GF-D8 (cell line): Measurements from ENCODE around the gene EIF5B.
"Not testable (repeated sequence)": the region's sequence is repeated elsewhere in the genome, so short reads cannot be mapped to it uniquely, and the experiment has no call there.

Experiments used
- DNase-seq: peaks from one replicate; lab custom pipeline; 2025; lab: John Stamatoyannopoulos, UW

Gene EIF5B

GRCh38 chr2:99365661-99366060 lies 28.5 kb downstream of the EIF5B start:
- DNase-seq, result no peak

- DNase-seq, result not testable (repeated sequence)
Measured at GRCh38 chr2:99368854-99369253, 31.7 kb downstream of the EIF5B start.

GRCh38 chr2:99373144-99373543 lies 36.0 kb downstream of the EIF5B start:
- no peak for DNase-seq

- DNase-seq, result no peak
Measured at GRCh38 chr2:99374747-99375146, 37.6 kb downstream of the EIF5B start.

GRCh38 chr2:99376254-99376864 lies 39.2 kb downstream of the EIF5B start:
- no peak for DNase-seq

- DNase-seq, result no peak
Measured at GRCh38 chr2:99377879-99378278, 40.7 kb downstream of the EIF5B start.

- DNase-seq, result no peak
Measured at GRCh38 chr2:99380376-99381010, 43.3 kb downstream of the EIF5B start.

- no peak for DNase-seq
Measured at GRCh38 chr2:99382143-99382542, 45.0 kb downstream of the EIF5B start.

GRCh38 chr2:99386011-99386410 lies 48.8 kb downstream of the EIF5B start:
- no peak for DNase-seq

- no peak for DNase-seq
Measured at GRCh38 chr2:99388892-99389291, 51.7 kb downstream of the EIF5B start.

- DNase-seq, result no peak
Measured at GRCh38 chr2:99389371-99389770, 52.2 kb downstream of the EIF5B start.

- no peak for DNase-seq
Measured at GRCh38 chr2:99389946-99390345, 52.8 kb downstream of the EIF5B start.

- no peak for DNase-seq
Measured at GRCh38 chr2:99395589-99396130, 58.5 kb downstream of the EIF5B start.

- no peak for DNase-seq
Measured at GRCh38 chr2:99397266-99397920, 60.2 kb downstream of the EIF5B start.

GRCh38 chr2:99398303-99398702 lies 61.1 kb downstream of the EIF5B start:
- DNase-seq, result no peak

GRCh38 chr2:99399063-99399462 lies 61.9 kb downstream of the EIF5B start:
- no peak for DNase-seq

GRCh38 chr2:99399795-99400194 lies 62.6 kb downstream of the EIF5B start:
- DNase-seq, result no peak

GRCh38 chr2:99401841-99402240 lies 64.7 kb downstream of the EIF5B start:
- no peak for DNase-seq

GRCh38 chr2:99403084-99403483 lies 65.9 kb downstream of the EIF5B start:
- no peak for DNase-seq

- DNase-seq, result no peak
Measured at GRCh38 chr2:99403524-99403923, 66.3 kb downstream of the EIF5B start.

- DNase-seq, result no peak
Measured at GRCh38 chr2:99404039-99404796, 67.0 kb downstream of the EIF5B start.
